Trophoblast cell (in vitro differentiated cells and primary cell): Measurements from ENCODE around the gene CACNA2D3.
A peak's percentile ranks its signal among the peaks of the same experiment; 100 is the strongest.

Experiments used
- DNase-seq, 2 donors: peaks; one replicate each; pipeline ENCODE4 v3.0.0-alpha.2; 2016
- H2AFZ ChIP-seq: 2 replicates; pipeline ENCODE4 v1.6.1; 2013; ENCODE audit warnings: low read length, moderate library complexity, mild to moderate bottlenecking; ENCODE audit not compliant: insufficient read depth, poor library complexity
- H2AK5ac ChIP-seq: 2 replicates; pipeline ENCODE4 v1.6.1; 2013; ENCODE audit warnings: mild to moderate bottlenecking, low read length
- H2BK120ac ChIP-seq: 2 replicates; pipeline ENCODE4 v1.6.1; 2013; ENCODE audit warnings: low read length, mild to moderate bottlenecking, moderate library complexity; ENCODE audit not compliant: insufficient read depth, poor library complexity
- H2BK12ac ChIP-seq: 2 replicates; pipeline ENCODE4 v1.6.1; 2013; ENCODE audit warnings: mild to moderate bottlenecking, low read length, moderate library complexity
- H2BK5ac ChIP-seq: 2 replicates; pipeline ENCODE4 v1.6.1; 2013; ENCODE audit warnings: low read length, low read depth, moderate library complexity, mild to moderate bottlenecking; ENCODE audit not compliant: poor library complexity
- H3K14ac ChIP-seq: 2 replicates; pipeline ENCODE4 v1.6.1; 2013; ENCODE audit warnings: mild to moderate bottlenecking, low read length
- H3K18ac ChIP-seq: 2 replicates; pipeline ENCODE4 v1.6.1; 2013; ENCODE audit warnings: mild to moderate bottlenecking, low read length
- H3K23ac ChIP-seq: 2 replicates; pipeline ENCODE4 v1.6.1; 2013; ENCODE audit warnings: low read length
- H3K27ac ChIP-seq: 2 replicates; pipeline ENCODE4 v1.5.1; 2013; ENCODE audit warnings: low read depth, mild to moderate bottlenecking, inconsistent platforms, low read length, moderate library complexity
- H3K27me3 ChIP-seq: 2 replicates; pipeline ENCODE4 v1.6.1; 2013; ENCODE audit warnings: inconsistent platforms, mild to moderate bottlenecking, low read length, moderate library complexity; ENCODE audit not compliant: insufficient read depth
- H3K36me3 ChIP-seq, 2 experiments: 1 replicate in 1 of 2; 2 replicates in 1 of 2; pipeline ENCODE4 v1.6.1; 2013; ENCODE audit warnings: low read length in 2 of 2, mild to moderate bottlenecking in 2 of 2, moderate library complexity in 1 of 2; ENCODE audit not compliant: insufficient read depth in 2 of 2, control insufficient read depth in 1 of 2
- H3K4ac ChIP-seq: 2 replicates; pipeline ENCODE4 v1.6.1; 2013; ENCODE audit warnings: low read depth, mild to moderate bottlenecking, low read length, moderate library complexity
- H3K4me1 ChIP-seq, 2 experiments: 1 replicate in 1 of 2; 2 replicates in 1 of 2; pipeline ENCODE4 v1.6.1; 2013; ENCODE audit warnings: low read length in 2 of 2, mild to moderate bottlenecking in 2 of 2, moderate library complexity in 1 of 2; ENCODE audit not compliant: insufficient read depth in 2 of 2, control insufficient read depth in 1 of 2
- H3K4me2 ChIP-seq: 2 replicates; pipeline ENCODE4 v1.6.1; 2013; ENCODE audit warnings: inconsistent platforms, mild to moderate bottlenecking, low read length, moderate library complexity
- H3K4me3 ChIP-seq: 2 replicates; pipeline ENCODE4 v1.5.1; 2013; ENCODE audit warnings: mild to moderate bottlenecking, low read depth, low read length, inconsistent platforms
- H3K79me1 ChIP-seq: one replicate; pipeline ENCODE4 v1.6.1; 2013; ENCODE audit warnings: low read length
- H3K79me2 ChIP-seq: 2 replicates; pipeline ENCODE4 v1.6.1; 2013; ENCODE audit warnings: low read length, mild to moderate bottlenecking; ENCODE audit not compliant: control insufficient read depth, insufficient read depth, poor library complexity
- H3K9ac ChIP-seq: 2 replicates; pipeline ENCODE4 v1.6.1; 2013; ENCODE audit warnings: mild to moderate bottlenecking, low read length
- H3K9me3 ChIP-seq: 2 replicates; pipeline ENCODE4 v1.6.1; 2013; ENCODE audit warnings: low read depth, mild to moderate bottlenecking, control low read depth, inconsistent platforms, low read length; ENCODE audit not compliant: insufficient read depth
- H4K12ac ChIP-seq: 2 replicates; pipeline ENCODE4 v1.6.1; 2013; ENCODE audit warnings: low read depth, mild to moderate bottlenecking, low read length, moderate library complexity
- H4K8ac ChIP-seq: 2 replicates; pipeline ENCODE4 v1.6.1; 2013; ENCODE audit warnings: low read depth, mild to moderate bottlenecking, low read length, moderate library complexity
- H4K91ac ChIP-seq: one replicate; pipeline ENCODE4 v1.6.1; 2013; ENCODE audit warnings: low read depth, mild to moderate bottlenecking, low read length, moderate library complexity
- WGBS: extraction: QIAGEN DNeasy Blood & Tissue Kit; methylation state at CpG from one replicate; pipeline ENCODE4 v1.1.7; 2013; ENCODE audit warnings: missing lambda C conversion rate; ENCODE audit not compliant: insufficient read length, insufficient coverage; ENCODE audit errors: extremely low coverage; 5-methylcytosine and 5-hydroxymethylcytosine counted together

The CACNA2D3 gene

GRCh38 chr3:54714035-54714434 lies 591.7 kb downstream of the CACNA2D3 start:
- H3K79me2 ChIP-seq = no peaks in the 10 kb centered on the region
- H4K8ac ChIP-seq = no peak overlapping the region
- H2BK12ac ChIP-seq = no peak overlapping the region
- H2AK5ac ChIP-seq = no peak overlapping the region
- no peak overlapping the region for H2BK120ac ChIP-seq
- WGBS = no CpG with 5 or more reads among the region's 5 CpGs
- no peak overlapping the region for H3K4me3 ChIP-seq
- no peak overlapping the region for H3K14ac ChIP-seq
- H3K36me3 ChIP-seq = no peaks in the 10 kb centered on the region
- no peaks in the 10 kb centered on the region for H3K79me1 ChIP-seq
- H4K91ac ChIP-seq = no peak overlapping the region
- no peak overlapping the region for H2AFZ ChIP-seq
- no peaks in the 10 kb centered on the region for H3K4me1 ChIP-seq
- no peak overlapping the region for H3K18ac ChIP-seq
- H3K27me3 ChIP-seq = no peaks in the 10 kb centered on the region
- no peak overlapping the region for H3K9ac ChIP-seq
- H3K23ac ChIP-seq = no peak overlapping the region
- no peak overlapping the region for H2BK5ac ChIP-seq
- H3K9me3 ChIP-seq = peaks cover 5% of the 10 kb centered on the region
- H4K12ac ChIP-seq = no peak overlapping the region
- H3K4ac ChIP-seq = no peak overlapping the region
- DNase-seq = no peak
- H3K27ac ChIP-seq = no peak overlapping the region
- H3K4me2 ChIP-seq = no peak overlapping the region

- no peaks in the 10 kb centered on the region for H3K27me3 ChIP-seq
- H3K79me1 ChIP-seq = no peaks in the 10 kb centered on the region
- WGBS = 100% methylated on average over 6 of the region's 18 CpGs
- no peak overlapping the region for H2BK120ac ChIP-seq
- no peaks in the 10 kb centered on the region for H3K4me1 ChIP-seq
- no peak overlapping the region for H2AK5ac ChIP-seq
- H4K8ac ChIP-seq = no peak overlapping the region
- H3K23ac ChIP-seq = no peak overlapping the region
- no peak overlapping the region for H4K12ac ChIP-seq
- H3K9ac ChIP-seq = no peak overlapping the region
- no peak overlapping the region for H4K91ac ChIP-seq
- H3K14ac ChIP-seq = no peak overlapping the region
- H3K4me2 ChIP-seq = no peak overlapping the region
- no peak overlapping the region for H3K18ac ChIP-seq
- no peaks in the 10 kb centered on the region for H3K79me2 ChIP-seq
- H3K4me3 ChIP-seq = peak overlapping the region; percentile 58
- H3K4ac ChIP-seq = no peak overlapping the region
- no peak overlapping the region for H2AFZ ChIP-seq
- no peak overlapping the region for H3K27ac ChIP-seq
- DNase-seq = no peak
- peaks cover 5% of the 10 kb centered on the region for H3K9me3 ChIP-seq
- H2BK12ac ChIP-seq = no peak overlapping the region
- no peak overlapping the region for H2BK5ac ChIP-seq
- no peaks in the 10 kb centered on the region for H3K36me3 ChIP-seq
Measured at GRCh38 chr3:54717506-54717905, 595.2 kb downstream of the CACNA2D3 start.

- no peak overlapping the region for H4K91ac ChIP-seq
- H3K4me1 ChIP-seq = no peaks in the 10 kb centered on the region
- no CpG with 5 or more reads among the region's 1 CpG for WGBS
Measured at GRCh38 chr3:54719914-54720313, 597.6 kb downstream of the CACNA2D3 start.

GRCh38 chr3:54720604-54721003 lies 598.3 kb downstream of the CACNA2D3 start:
- Histone ChIP-seq H3K4me2 (no peak overlapping the region), H2BK5ac (no peak overlapping the region), H4K91ac (no peak overlapping the region), H2AFZ (no peak overlapping the region), H3K14ac (no peak overlapping the region), H3K79me1 (no peaks in the 10 kb centered on the region), H3K4ac (no peak overlapping the region), H3K79me2 (no peaks in the 10 kb centered on the region), H3K23ac (no peak overlapping the region), H4K8ac (no peak overlapping the region), H3K18ac (no peak overlapping the region), H3K4me3 (no peak overlapping the region), H3K9ac (no peak overlapping the region), H3K4me1 (no peaks in the 10 kb centered on the region), H4K12ac (no peak overlapping the region), H2BK120ac (no peak overlapping the region), H3K27ac (no peak overlapping the region), H2BK12ac (no peak overlapping the region), H3K36me3 (no peaks in the 10 kb centered on the region), H3K27me3 (no peaks in the 10 kb centered on the region), H2AK5ac (no peak overlapping the region), H3K9me3 (peaks cover 4% of the 10 kb centered on the region)
- no CpG with 5 or more reads among the region's 1 CpG for WGBS
- no peak for DNase-seq

More at GRCh38 chr3:54719914-54720313, 597.6 kb downstream of the CACNA2D3 start:
- no peaks in the 10 kb centered on the region for H3K27me3 ChIP-seq
- no peaks in the 10 kb centered on the region for H3K36me3 ChIP-seq
- no peak overlapping the region for H3K14ac ChIP-seq
- DNase-seq = no peak
- H2BK5ac ChIP-seq = no peak overlapping the region
- H2AK5ac ChIP-seq = no peak overlapping the region
- H3K79me1 ChIP-seq = no peaks in the 10 kb centered on the region
- H3K23ac ChIP-seq = no peak overlapping the region
- H2BK120ac ChIP-seq = no peak overlapping the region
- H2AFZ ChIP-seq = no peak overlapping the region
- H3K9me3 ChIP-seq = peaks cover 5% of the 10 kb centered on the region
- H2BK12ac ChIP-seq = no peak overlapping the region
- H3K9ac ChIP-seq = no peak overlapping the region
- H3K79me2 ChIP-seq = no peaks in the 10 kb centered on the region
- no peak overlapping the region for H3K4ac ChIP-seq
- no peak overlapping the region for H3K4me3 ChIP-seq
- H4K8ac ChIP-seq = no peak overlapping the region
- H4K12ac ChIP-seq = no peak overlapping the region
- no peak overlapping the region for H3K27ac ChIP-seq
- H3K18ac ChIP-seq = no peak overlapping the region
- H3K4me2 ChIP-seq = no peak overlapping the region
